GM18511 (cell line): ENCODE results near the gene ANK3.

Source experiments
- ATAC-seq: cut with Tn5 transposase; IDR thresholded peaks from one replicate; pipeline ENCODE4 v1.9.1; 2021; ENCODE audit warnings: mild to moderate bottlenecking, moderate library complexity; ENCODE audit not compliant: unreplicated experiment

ANK3 gene

DNA sequence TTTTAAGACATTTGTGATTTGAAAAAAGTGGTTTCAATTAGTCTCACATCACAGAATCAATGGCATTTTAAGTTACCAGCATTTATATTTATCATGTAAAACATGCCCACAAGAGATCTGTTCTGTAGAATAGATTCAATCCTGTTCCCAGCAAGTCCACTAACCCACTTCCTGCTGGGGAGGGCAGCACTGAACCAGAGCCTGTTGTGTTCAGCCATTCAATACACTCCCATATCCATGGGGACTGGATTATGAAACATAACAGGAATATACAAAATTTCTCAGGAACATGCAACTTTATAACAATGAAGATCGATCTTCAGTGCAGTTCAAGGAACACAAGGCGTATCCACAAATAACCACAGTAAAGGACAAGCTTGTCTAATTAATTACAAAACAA is 24.4 kb upstream of the ANK3 start:
- ATAC-seq: no peak

DNA sequence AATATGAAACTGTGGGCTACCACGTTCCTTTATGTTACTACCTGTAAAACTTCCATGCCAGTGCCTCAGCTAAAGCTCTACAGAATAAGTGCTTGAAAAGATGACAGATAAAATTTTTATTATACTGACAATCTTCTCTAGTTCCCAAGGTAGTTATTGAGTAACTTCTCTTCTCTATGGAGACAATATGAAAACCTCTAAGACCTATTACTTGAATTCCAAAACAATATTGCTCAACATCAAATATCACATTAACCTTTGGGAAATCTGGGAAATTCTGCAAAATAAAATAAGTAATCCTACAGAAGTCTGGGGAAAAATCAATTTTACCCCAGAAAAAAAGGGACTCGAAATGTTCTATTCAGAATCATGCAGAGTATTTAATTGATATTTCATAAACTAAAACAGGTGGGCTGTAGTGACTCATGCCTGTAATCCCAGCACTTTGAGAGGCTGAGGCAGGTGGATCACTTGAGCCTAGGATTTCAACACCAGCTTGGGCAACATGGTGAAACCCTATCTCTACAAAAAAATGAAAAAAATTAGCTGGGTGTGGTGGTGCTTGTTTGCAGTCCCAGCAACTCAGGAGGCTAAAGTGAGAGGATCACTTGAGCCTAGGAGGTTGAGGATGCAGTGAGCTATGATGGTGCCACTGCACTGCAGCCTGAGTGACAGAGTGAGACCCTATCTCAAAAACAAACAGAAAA is 23.8 kb upstream of the ANK3 start:
- no peak for ATAC-seq

DNA sequence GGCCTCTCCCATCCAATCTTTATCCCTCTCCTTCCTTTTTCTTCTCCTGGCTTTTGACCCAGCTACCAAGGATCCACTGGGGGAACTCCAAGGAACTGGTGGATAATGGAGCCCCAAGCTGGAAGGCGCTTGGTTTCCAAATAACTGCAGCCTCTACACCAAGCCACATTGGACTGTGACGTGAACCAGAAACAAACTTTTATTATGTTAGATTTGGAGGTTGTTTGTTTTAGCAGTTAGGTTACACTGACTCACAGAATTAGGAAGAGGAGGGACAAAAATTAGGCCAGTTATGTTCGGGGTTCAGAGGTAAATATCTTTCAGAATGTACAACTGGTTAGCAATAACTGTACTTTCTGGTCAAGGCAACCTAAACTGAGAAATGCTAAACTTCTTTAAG is 21.3 kb upstream of the ANK3 start:
- no peak for ATAC-seq

GRCh38 chr10:60409202-60409601 is 19.5 kb upstream of the ANK3 start:
- ATAC-seq: no peak

DNA sequence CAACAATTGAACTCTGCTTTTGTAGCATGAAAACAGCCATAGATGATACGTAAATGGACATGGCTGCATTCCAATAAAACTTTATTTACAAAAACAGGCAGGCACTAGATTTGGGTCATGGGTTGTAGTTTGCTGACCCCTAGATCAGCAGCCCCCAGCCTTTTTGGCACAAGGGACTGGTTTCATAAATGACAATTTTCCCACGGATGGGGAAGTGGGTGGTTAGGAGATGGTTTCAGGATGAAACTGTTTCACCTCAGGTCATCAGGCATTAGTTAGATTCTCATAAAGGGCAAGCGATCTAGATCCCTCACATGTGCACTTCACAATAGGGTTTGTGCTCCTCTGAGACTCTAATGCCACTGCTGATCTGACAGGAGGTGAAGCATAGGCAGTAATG is 16.5 kb upstream of the ANK3 start:
- no peak for ATAC-seq

- no peak for ATAC-seq
Measured at GRCh38 chr10:60405172-60405571, 15.5 kb upstream of the ANK3 start.

DNA sequence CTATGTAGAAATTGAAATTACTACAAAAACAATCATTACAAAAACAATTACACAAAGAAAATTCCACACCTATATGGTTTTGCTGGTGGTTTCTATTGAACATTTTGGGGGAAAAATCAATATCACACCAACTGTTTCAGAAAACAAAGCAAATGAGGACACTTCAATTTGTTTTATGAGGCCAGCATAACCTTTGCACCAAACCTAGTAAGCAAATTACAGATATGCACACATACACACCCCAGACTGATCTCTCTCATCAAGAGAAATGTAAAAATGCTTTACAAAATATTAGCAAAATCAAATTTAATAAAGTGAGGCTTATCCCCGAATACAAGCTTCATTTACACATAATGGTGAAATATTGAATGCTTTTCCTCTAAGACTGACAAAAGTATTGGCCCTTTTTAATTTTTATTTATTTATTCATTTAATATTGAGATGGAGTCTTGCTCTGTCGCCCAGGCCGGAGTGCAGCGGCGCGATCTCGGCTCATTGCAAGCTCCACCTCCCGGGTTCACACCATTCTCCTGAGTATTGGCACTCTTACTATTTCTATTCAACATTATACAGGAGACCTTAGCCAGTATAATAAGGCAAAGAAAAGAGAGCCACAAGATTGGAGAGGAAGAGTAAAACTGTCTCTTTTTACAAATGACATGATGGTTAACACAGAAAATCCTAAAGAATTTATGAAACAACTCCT is 13.6 kb upstream of the ANK3 start:
- ATAC-seq: no peak

GRCh38 chr10:60400366-60400765 is 10.7 kb upstream of the ANK3 start:
- no peak for ATAC-seq

DNA sequence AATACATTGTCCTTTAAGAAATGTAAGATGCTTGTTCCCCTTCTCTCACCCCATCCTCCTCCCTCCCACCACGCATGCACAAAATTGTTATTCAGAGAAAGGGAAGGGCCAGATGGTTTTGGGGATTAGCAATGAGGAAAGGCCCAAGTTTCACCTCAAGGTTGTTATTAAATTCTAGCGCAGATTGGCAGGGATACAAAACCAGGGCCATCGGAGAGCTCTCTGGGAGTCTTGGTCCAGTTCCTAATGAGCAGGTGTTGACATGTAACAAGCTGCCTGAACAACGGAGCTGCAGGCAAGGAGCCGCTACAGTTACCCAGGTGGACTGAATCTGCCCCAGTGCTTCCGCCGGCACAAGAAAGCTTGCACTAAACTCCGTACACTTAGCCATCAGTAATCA is 9.7 kb upstream of the ANK3 start:
- no peak for ATAC-seq

- no peak for ATAC-seq
Measured at GRCh38 chr10:60397792-60398191, 8.1 kb upstream of the ANK3 start.

- ATAC-seq: no peak
Measured at GRCh38 chr10:60396766-60397165, 7.1 kb upstream of the ANK3 start.

- no peak for ATAC-seq
Measured at GRCh38 chr10:60395711-60396110, 6.0 kb upstream of the ANK3 start.

DNA sequence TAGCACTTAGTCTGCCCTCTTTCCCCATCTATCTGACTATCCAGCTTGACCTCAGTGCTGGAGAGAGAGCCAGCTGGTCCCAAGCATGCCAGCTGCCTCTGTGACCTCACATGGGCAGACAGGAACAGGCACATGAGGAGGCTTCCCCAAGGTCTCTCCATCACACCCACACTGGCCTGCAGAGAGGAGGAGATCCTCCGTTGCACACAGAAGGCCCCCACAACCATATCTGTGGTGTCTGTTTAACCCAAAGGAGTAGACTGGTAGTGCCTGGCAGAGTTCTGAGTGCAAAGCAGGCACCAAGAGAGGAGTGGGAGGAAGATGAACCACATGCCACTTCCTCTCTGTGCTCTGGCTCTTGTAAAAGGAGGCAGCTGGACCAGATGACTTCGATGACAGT is 4.8 kb upstream of the ANK3 start:
- no peak for ATAC-seq

DNA sequence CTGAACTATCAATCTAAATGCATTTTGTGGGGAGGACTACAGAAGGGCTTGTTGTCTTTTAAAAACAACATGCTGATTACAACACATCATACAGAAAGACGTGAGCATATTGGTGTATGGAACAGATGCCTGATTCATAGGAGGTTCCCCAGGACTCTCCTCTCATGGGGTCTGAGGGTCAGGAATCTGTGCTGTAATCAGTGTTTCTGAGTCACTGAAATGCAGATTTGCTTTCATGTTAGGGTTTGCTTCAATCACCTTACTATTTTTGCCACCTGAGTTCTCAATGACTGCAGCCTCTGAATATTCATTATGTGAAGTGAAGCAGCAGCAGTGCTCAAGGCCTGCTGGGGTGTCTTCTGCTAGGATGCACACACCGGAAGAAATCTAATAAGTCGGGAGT is 550 bp upstream of the ANK3 start:
- ATAC-seq: no peak

- ATAC-seq: no peak
Measured at GRCh38 chr10:60388709-60389301, 870 bp downstream of the ANK3 start.

DNA sequence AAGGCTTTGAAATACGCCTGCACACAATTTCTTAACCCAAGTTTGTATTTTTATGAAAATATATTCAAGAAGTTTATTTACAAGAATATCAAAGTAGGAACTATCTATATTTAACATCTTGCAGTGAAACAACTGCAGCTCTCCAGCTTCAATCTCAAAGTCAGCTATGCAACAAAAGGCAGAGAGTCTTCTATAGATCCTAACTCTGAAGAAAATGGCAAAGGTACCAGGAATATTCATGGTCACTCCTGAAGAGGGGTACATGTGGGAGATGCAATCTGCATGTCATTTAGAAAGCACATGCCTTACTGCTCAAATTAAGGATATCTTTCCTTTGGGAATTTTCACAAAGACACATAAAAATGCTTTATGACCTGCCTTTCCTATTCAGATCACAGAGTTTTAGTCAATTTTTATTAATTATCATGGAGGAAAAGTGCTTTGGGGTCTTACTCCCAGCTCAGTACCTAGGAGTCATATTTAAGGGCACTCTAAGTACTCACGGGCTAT is 1.5 kb downstream of the ANK3 start:
- ATAC-seq: no peak

DNA sequence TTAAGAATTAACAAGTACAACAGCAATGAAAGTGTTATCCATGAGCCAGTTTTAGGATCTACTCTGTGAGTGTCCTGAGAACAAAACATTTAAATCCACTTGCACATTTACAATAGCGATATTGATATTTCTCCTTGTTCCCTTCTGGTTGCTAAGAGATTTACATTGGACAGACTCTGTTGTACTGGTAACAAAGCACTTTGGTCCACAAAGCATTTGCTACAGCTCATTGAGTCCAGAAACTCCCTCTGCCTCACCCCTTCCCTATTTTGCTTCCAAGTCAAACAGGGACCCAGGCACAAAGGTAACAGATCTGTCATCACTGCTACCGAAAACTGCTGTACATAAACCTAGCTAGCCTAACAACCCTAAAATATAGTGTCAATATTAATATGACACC is 2.1 kb downstream of the ANK3 start:
- no peak for ATAC-seq

DNA sequence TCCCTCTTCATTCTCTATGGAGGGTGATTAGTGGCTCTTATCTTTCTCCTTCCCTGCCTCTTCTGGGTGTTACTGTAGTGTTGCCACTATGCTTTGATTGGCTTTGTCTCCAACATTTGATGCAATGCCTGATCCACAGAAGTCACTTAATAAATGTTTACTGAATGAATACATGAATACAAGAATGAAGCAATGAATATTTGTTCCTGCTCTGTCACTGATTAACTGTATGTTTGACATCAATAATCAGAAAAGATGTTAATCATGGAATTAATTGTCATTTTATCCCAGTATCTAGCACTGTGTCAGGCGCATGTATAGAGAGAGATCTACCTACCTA is 4.3 kb downstream of the ANK3 start:
- no peak for ATAC-seq

DNA sequence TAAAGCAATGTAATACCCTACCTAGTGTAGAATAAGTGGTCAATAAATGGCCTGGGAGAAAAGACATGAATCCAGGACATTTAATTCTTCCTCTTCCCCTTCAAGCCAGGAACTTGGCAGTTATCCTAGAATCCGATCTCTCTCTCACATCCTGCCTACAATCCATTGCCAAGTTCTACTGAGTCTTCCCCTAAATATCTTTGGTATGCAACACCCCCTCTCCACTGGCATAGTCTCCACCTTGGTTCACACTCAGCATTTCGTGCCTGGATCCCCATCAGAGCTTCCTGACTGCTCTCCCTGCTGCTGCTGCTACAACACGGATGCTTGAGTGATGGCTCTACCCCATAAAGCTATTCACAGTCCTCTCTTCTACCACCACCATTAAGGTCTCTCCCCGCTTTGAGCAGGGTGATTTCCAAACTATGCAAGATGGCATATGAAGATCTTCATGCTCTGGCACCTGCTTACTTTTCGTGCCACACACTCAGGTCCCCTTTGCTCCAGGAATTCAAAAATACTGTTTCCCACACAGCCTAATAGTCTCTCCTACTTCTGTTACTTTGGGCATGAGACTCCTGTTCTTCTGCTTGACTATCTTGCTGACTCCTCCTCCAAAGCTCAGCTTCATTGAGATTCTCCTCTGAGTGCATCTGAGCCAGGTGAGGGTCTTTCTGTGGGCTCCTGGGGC is 4.8 kb downstream of the ANK3 start:
- ATAC-seq: no peak

- ATAC-seq: no peak
Measured at GRCh38 chr10:60384011-60384410, 5.7 kb downstream of the ANK3 start.

- no peak for ATAC-seq
Measured at GRCh38 chr10:60382946-60383681, 6.6 kb downstream of the ANK3 start.
